ENCODE data around the gene ZW10. TPM values are rescaled to one million over a fixed set of nuclear protein-coding genes. Genes with fewer than 3 reads are reported as not detected.

The ZW10 gene
- total RNA-seq, 1 experiment from 2014 or later, result 21.0 TPM

DNA sequence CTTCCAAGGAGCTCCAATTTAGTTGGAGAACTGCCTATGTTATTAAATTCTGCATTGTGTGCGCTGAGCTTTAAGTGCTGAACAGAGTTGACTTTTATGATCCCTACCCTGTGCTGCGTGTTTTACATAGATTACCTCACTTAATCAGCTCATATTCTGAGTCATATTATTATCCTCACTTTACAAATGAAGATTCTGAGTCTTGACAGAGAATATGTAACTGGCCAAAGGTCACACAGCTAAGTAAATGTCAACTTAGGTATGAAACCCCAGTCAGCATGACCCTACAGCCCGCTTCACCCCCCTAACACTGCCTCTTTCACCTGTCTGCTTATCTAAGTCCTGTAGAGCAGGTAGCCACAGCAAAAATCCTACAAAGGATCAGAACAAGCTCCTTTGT lies 47.6 kb downstream of the ZW10 start:
- CTCF ChIA-PET, result interaction anchor here (0.8 kb wide), 1 partner anchor 420 kb away, joined by 3 read pairs; no protein-coding TSS in a partner anchor
- intact Hi-C loops (cut with micrococcal nuclease), result no loop called here

More for the DNA sequence above, 47.6 kb downstream of the ZW10 start:
- Histone ChIP-seq H3K4me1 (ENCODE audit: control insufficient read depth in 1 of 2, insufficient read depth in 2 of 2, low read length in 2 of 2) (no peaks in the 10 kb centered on the region), H3K27me3 (ENCODE audit: insufficient read depth, low read length) (no peaks in the 10 kb centered on the region), H3K9ac (ENCODE audit: low read length) (no peak overlapping the region), H3K4me3 (replicated peaks in 1 of 2; ENCODE audit: low read depth in 1 of 2, low read length in 2 of 2) (no peak overlapping the region), H3K9me3 (ENCODE audit: control insufficient read depth in 1 of 2, insufficient read depth in 1 of 2, low read depth in 1 of 2, low read length in 2 of 2) (no peaks in the 10 kb centered on the region), H2AFZ (ENCODE audit: low read depth, low read length, poor library complexity, severe bottlenecking) (no peak overlapping the region), H3K79me2 (ENCODE audit: insufficient read depth, low read length) (no peaks in the 10 kb centered on the region), H3K27ac (ENCODE audit: low read depth, low read length) (no peak overlapping the region), H3K36me3 (ENCODE audit: control insufficient read depth in 1 of 2, insufficient read depth in 2 of 2, low read length in 2 of 2) (no peaks in the 10 kb centered on the region), H4K20me1 (ENCODE audit: insufficient read depth) (no peaks in the 10 kb centered on the region), H3K9me2 (ENCODE audit: insufficient read depth) (no peaks in the 10 kb centered on the region), H3K4me2 (ENCODE audit: low read length) (no peak overlapping the region)
- ChIA-PET POLR2A (no interaction called here), RAD21 (ENCODE audit: low non-redundant PET in 1 of 2, low total read pairs in 2 of 2, uncharacterized antibody in 2 of 2, unreplicated experiment in 2 of 2) (no interaction called here)
- TF ChIP-seq MAX (IDR thresholded peaks at IDR 0.05) (no peak), ZNF274 (IDR thresholded peaks at IDR 0.05; ENCODE audit: low read depth, low read length) (no peak), SP1 (IDR thresholded peaks at IDR 0.05; ENCODE audit: low read depth) (no peak), ZFX (IDR thresholded peaks at IDR 0.05) (no peak), FOSL1 (IDR thresholded peaks at IDR 0.05; ENCODE audit: low read depth) (no peak)
- TF ChIP-seq, protein P1, sequence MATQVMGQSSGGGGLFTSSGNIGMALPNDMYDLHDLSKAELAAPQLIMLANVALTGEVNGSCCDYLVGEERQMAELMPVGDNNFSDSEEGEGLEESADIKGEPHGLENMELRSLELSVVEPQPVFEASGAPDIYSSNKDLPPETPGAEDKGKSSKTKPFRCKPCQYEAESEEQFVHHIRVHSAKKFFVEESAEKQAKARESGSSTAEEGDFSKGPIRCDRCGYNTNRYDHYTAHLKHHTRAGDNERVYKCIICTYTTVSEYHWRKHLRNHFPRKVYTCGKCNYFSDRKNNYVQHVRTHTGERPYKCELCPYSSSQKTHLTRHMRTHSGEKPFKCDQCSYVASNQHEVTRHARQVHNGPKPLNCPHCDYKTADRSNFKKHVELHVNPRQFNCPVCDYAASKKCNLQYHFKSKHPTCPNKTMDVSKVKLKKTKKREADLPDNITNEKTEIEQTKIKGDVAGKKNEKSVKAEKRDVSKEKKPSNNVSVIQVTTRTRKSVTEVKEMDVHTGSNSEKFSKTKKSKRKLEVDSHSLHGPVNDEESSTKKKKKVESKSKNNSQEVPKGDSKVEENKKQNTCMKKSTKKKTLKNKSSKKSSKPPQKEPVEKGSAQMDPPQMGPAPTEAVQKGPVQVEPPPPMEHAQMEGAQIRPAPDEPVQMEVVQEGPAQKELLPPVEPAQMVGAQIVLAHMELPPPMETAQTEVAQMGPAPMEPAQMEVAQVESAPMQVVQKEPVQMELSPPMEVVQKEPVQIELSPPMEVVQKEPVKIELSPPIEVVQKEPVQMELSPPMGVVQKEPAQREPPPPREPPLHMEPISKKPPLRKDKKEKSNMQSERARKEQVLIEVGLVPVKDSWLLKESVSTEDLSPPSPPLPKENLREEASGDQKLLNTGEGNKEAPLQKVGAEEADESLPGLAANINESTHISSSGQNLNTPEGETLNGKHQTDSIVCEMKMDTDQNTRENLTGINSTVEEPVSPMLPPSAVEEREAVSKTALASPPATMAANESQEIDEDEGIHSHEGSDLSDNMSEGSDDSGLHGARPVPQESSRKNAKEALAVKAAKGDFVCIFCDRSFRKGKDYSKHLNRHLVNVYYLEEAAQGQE (IDR thresholded peaks at IDR 0.05; ENCODE audit: low read depth), result no peak
- BruUV-seq (replicated peaks), result no TSS peak
- no peak for ATAC-seq
- no peak for DNase-seq (ENCODE audit: low read depth, low spot score)

All from HCT116 (cell line).